ENCODE measurements around the gene SYCP2L. TPM values are rescaled to one million over a fixed set of nuclear protein-coding genes. Genes with fewer than 3 reads are reported as not detected.

Gene SYCP2L
- total and polyA plus RNA-seq, 2 experiments from 2014 or later = 10.5 to 11.0 TPM

- H2AFZ ChIP-seq = no peak overlapping the region
- no peak overlapping the region for H3K27ac Mint-ChIP-seq
- H3K4me2 ChIP-seq = no peak overlapping the region
- H3K79me2 ChIP-seq (replicated peaks; ENCODE audit: insufficient read depth) = no peaks in the 10 kb centered on the region
- DNase-seq (ENCODE audit: low spot score) (no peak), ATAC-seq (no peak)
- H4K20me1 ChIP-seq (replicated peaks; ENCODE audit: insufficient read depth) = no peaks in the 10 kb centered on the region
- no peak for TF ChIP-seq EZH2 (IDR thresholded peaks at IDR 0.05; ENCODE audit: low read depth, unreplicated experiment)
- TF ChIP-seq ZNF331 (CRISPR knock-in tag; IDR thresholded peaks at IDR 0.05; ENCODE audit: low read depth) = no peak
- TF ChIP-seq, protein P1, sequence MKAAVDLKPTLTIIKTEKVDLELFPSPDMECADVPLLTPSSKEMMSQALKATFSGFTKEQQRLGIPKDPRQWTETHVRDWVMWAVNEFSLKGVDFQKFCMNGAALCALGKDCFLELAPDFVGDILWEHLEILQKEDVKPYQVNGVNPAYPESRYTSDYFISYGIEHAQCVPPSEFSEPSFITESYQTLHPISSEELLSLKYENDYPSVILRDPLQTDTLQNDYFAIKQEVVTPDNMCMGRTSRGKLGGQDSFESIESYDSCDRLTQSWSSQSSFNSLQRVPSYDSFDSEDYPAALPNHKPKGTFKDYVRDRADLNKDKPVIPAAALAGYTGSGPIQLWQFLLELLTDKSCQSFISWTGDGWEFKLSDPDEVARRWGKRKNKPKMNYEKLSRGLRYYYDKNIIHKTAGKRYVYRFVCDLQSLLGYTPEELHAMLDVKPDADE (IDR thresholded peaks at IDR 0.05) = no peak
- TF ChIP-seq NANOG (IDR thresholded peaks at IDR 0.05; ENCODE audit: borderline replicate concordance) = no peak
- TF ChIP-seq STAT1 (IDR thresholded peaks at IDR 0.05; ENCODE audit: unreplicated experiment) = no peak
- TF ChIP-seq EZH2phosphoT487 (IDR thresholded peaks at IDR 0.05; ENCODE audit: unreplicated experiment) = no peak
- no peak for TF ChIP-seq REST (IDR thresholded peaks at IDR 0.05; ENCODE audit: unreplicated experiment)
- TF ChIP-seq POLR2AphosphoS5 (IDR thresholded peaks at IDR 0.05; ENCODE audit: low read depth) = no peak
- no peak for TF ChIP-seq JUNB (IDR thresholded peaks at IDR 0.05; ENCODE audit: unreplicated experiment)
- TF ChIP-seq ZNF114 (CRISPR knock-in tag; IDR thresholded peaks at IDR 0.05) = no peak
- no peak for TF ChIP-seq CREB1 (CRISPR knock-in tag; IDR thresholded peaks at IDR 0.05; ENCODE audit: low read depth)
- TF ChIP-seq, protein P2, sequence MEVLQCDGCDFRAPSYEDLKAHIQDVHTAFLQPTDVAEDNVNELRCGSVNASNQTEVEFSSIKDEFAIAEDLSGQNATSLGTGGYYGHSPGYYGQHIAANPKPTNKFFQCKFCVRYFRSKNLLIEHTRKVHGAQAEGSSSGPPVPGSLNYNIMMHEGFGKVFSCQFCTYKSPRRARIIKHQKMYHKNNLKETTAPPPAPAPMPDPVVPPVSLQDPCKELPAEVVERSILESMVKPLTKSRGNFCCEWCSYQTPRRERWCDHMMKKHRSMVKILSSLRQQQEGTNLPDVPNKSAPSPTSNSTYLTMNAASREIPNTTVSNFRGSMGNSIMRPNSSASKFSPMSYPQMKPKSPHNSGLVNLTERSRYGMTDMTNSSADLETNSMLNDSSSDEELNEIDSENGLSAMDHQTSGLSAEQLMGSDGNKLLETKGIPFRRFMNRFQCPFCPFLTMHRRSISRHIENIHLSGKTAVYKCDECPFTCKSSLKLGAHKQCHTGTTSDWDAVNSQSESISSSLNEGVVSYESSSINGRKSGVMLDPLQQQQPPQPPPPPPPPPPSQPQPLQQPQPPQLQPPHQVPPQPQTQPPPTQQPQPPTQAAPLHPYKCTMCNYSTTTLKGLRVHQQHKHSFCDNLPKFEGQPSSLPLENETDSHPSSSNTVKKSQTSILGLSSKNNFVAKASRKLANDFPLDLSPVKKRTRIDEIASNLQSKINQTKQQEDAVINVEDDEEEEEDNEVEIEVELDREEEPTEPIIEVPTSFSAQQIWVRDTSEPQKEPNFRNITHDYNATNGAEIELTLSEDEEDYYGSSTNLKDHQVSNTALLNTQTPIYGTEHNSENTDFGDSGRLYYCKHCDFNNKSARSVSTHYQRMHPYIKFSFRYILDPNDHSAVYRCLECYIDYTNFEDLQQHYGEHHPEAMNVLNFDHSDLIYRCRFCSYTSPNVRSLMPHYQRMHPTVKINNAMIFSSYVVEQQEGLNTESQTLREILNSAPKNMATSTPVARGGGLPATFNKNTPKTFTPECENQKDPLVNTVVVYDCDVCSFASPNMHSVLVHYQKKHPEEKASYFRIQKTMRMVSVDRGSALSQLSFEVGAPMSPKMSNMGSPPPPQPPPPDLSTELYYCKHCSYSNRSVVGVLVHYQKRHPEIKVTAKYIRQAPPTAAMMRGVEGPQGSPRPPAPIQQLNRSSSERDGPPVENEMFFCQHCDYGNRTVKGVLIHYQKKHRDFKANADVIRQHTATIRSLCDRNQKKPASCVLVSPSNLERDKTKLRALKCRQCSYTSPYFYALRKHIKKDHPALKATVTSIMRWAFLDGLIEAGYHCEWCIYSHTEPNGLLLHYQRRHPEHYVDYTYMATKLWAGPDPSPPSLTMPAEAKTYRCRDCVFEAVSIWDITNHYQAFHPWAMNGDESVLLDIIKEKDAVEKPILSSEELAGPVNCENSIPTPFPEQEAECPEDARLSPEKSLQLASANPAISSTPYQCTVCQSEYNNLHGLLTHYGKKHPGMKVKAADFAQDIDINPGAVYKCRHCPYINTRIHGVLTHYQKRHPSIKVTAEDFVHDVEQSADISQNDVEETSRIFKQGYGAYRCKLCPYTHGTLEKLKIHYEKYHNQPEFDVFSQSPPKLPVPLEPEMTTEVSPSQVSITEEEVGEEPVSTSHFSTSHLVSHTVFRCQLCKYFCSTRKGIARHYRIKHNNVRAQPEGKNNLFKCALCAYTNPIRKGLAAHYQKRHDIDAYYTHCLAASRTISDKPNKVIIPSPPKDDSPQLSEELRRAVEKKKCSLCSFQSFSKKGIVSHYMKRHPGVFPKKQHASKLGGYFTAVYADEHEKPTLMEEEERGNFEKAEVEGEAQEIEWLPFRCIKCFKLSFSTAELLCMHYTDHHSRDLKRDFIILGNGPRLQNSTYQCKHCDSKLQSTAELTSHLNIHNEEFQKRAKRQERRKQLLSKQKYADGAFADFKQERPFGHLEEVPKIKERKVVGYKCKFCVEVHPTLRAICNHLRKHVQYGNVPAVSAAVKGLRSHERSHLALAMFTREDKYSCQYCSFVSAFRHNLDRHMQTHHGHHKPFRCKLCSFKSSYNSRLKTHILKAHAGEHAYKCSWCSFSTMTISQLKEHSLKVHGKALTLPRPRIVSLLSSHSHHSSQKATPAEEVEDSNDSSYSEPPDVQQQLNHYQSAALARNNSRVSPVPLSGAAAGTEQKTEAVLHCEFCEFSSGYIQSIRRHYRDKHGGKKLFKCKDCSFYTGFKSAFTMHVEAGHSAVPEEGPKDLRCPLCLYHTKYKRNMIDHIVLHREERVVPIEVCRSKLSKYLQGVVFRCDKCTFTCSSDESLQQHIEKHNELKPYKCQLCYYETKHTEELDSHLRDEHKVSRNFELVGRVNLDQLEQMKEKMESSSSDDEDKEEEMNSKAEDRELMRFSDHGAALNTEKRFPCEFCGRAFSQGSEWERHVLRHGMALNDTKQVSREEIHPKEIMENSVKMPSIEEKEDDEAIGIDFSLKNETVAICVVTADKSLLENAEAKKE (CRISPR knock-in tag; IDR thresholded peaks at IDR 0.05) = no peak
- TF ChIP-seq CTCF (conservative IDR thresholded peaks at IDR 0.05; ENCODE audit: low read depth in 2 of 2) = no peak
- H3K36me3 Mint-ChIP-seq (ENCODE audit: low read depth) = peaks cover 3% of the 10 kb centered on the region; the same call in 1 of the 3 replicates
- H3K4me3 ChIP-seq = no peak overlapping the region
- H3K9me2 ChIP-seq (ENCODE audit: insufficient read depth) = no peaks in the 10 kb centered on the region
- H3K9me3 Mint-ChIP-seq = no peaks in the 10 kb centered on the region
- H3F3A ChIP-seq (replicated peaks; ENCODE audit: low read depth) = no peaks in the 10 kb centered on the region
- no peaks in the 10 kb centered on the region; the same call in 1 of the 2 replicates for H3K36me3 ChIP-seq (ENCODE audit: insufficient read depth)
- no peak overlapping the region for H3K27ac ChIP-seq (ENCODE audit: low read depth)
- peaks cover 27% of the 10 kb centered on the region for H3K27me3 ChIP-seq (ENCODE audit: insufficient read depth)
- no peak overlapping the region for H3K4me3 Mint-ChIP-seq
- H3K4me1 ChIP-seq (ENCODE audit: insufficient read depth) = 0 out of 2 replicates have a peak, but pooled peaks cover 6% of the 10 kb centered on the region
- H3K27me3 Mint-ChIP-seq (ENCODE audit: insufficient read depth, low read depth, poor library complexity) = peaks cover 25% of the 10 kb centered on the region
- H3K4me1 Mint-ChIP-seq = peaks cover 5% of the 10 kb centered on the region; the same call in 2 of the 3 replicates
These were observed 70.6 kb downstream of the SYCP2L start for GRCh38 chr6:10957414-10957886.
